ENCODE measurements around the gene FLYWCH2.

DNA sequence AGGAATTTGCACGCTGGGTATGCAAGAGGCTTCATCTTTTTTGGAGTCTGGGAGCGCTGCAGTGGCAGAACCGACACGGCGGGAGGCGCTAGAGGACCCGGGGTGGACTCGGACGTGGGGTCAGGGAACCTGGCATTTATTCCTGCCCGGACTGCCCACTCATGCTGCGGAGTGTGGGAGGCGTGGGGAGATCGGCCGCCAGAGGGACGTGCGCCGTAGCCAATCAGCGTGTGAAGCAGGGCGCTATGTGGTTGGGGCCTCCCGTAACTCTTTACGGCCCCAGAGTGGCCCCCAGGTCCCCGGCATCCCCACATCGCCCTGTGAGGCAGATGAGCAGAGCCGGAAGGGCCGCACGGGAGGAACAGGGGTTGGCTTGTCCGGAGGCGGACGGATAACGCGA, 11.2 kb downstream of the FLYWCH2 start:
- TF ChIP-seq EZH2 (IDR thresholded peaks at IDR 0.05; ENCODE audit: insufficient read depth, poor library complexity, severe bottlenecking) = no peak
- no peak for TF ChIP-seq EZH2phosphoT487 (IDR thresholded peaks at IDR 0.05; ENCODE audit: insufficient read depth, low read depth)

Measured in GM23248 (cell line).